ENCODE data around the gene TRAPPC10. TPM values are rescaled to one million over a fixed set of nuclear protein-coding genes. Genes with fewer than 3 reads are reported as not detected.

The TRAPPC10 gene
- 25.7 and 29.7 TPM in 2 replicates for total RNA-seq

GRCh38 chr21:44011579-44012473 is at the start of gene TRAPPC10:
TSS of gene TRAPPC10 (plus strand) at chr21:44012309. CDS start at chr21:44012494, 185 bp downstream.

DNA sequence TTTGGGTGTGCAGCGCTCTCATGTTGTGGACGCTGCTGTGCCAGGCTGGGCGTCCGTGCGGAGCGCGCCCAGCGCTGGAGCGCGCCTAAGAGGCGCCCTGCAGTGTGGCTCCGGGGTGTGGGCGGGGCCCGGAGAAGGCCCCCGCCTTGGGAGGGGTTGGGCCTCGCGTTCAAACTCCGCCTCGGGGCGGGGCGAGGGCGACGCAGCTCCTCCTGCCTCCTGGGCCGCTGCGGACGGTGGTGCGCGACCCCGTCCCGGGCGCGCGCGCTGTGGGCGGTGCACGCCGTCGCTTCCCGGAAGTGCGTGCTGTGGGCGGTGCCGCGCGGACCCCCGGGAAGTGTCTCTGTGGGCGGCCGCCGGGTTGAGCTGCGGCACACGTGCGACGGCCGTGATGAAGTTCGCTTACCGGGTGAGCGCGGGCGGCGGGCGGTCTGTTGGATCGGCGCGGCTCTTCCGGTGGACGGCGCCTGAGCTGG is 95.0 kb downstream of the TRAPPC10 start, which contains the start of gene PWP2:
PWP2 (plus strand) TSS at position 374 of the 476 bp plus-strand sequence; CDS start at position 392, 18 bp downstream.

Small RNA genes lying within 50 kb of the gene (small RNA-seq; reads per million reads assigned to genes)
- gene RNU6-1150P = not detected

Other genes with a start within 250 kb of the TRAPPC10 start
- 14.6 and 22.1 TPM in 2 replicates for gene CSTB, start 236.0 kb upstream of the TRAPPC10 start, total RNA-seq
- 18.4 and 20.5 TPM in 2 replicates for gene RRP1, start 222.7 kb upstream of the TRAPPC10 start, total RNA-seq
- 45.9 and 47.1 TPM in 2 replicates for gene AGPAT3, start 147.1 kb upstream of the TRAPPC10 start, total RNA-seq
- gene PWP2, start 95.1 kb downstream of the TRAPPC10 start, total RNA-seq = 1.3 and 1.7 TPM in 2 replicates
- 12.3 and 13.3 TPM in 2 replicates for gene GATD3, start 121.4 kb downstream of the TRAPPC10 start, total RNA-seq
- gene ICOSLG, start 228.6 kb downstream of the TRAPPC10 start, total RNA-seq = under 0.01 and 0.13 TPM in 2 replicates
- not detected in 2 replicates for gene DNMT3L, start 249.6 kb downstream of the TRAPPC10 start, total RNA-seq

Measured in articular chondrocyte of knee joint (primary cell).